Esophagus squamous epithelium (tissue), 4 donors: Measurements from ENCODE around the gene SLC17A7.

Experiments
- CTCF ChIP-seq, 6 experiments: fragments of 450-650 bp in 4 of 6; fragments of 200-600 bp in 2 of 6; sonication (generic) in 2 of 6; IDR thresholded peaks; one replicate each; pipeline ENCODE4 v1.5.1; 2016 to 2019; ENCODE audit warnings: antibody characterized with exemption in 6 of 6, mild to moderate bottlenecking in 4 of 6, moderate library complexity in 4 of 6
- POLR2A ChIP-seq, 4 donors: fragments of 450-650 bp; IDR thresholded peaks; one replicate each; pipeline ENCODE4 v1.6.1; 2017; ENCODE audit warnings: antibody characterized with exemption in 4 of 4, mild to moderate bottlenecking in 4 of 4, moderate library complexity in 3 of 4

DNA sequence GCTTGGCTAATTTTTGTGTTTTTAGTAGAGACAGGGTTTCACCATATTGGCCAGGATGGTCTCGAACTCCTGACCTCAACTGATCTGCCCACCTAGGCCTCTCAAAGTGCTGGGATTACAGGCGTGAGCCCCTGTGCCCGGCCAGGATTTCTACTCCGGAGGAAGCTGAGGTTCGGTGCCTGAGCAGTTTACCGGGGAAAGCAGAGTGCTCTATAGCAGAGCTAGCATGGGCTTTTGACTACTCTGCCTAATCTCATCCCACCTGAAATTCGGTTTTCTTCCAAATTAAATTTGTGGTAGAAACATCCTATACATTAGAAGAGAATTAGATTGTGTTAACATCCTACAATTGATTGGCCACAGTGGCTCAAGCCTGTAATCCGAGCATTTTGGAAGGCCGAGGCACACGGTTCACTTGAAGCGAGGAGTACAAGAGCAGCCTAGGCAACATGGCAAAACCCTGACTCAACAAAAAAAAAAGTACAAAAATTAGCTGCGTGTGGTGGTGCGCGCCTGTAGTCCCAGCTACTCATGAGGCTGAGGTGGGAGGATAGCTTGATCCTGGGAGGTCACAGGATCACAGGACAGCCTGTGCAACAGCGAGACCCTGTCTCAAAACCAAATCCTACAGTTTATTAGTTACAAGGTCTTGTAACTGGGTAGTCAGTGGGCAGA is 47.7 kb upstream of the SLC17A7 start:
- TF ChIP-seq CTCF (IDR thresholded peaks at IDR 0.05) (no peak), POLR2A (IDR thresholded peaks at IDR 0.05) (no peak)
